ENCODE measurements around the gene TMEM128. TPM values are rescaled to one million over a fixed set of nuclear protein-coding genes. Genes with fewer than 3 reads are reported as not detected.
"Not testable (repeated sequence)": the region's sequence is repeated elsewhere in the genome, so short reads cannot be mapped to it uniquely, and the experiment has no call there.

The TMEM128 gene
- total RNA-seq, 1 experiment from 2014 or later: 19.0 TPM

DNA sequence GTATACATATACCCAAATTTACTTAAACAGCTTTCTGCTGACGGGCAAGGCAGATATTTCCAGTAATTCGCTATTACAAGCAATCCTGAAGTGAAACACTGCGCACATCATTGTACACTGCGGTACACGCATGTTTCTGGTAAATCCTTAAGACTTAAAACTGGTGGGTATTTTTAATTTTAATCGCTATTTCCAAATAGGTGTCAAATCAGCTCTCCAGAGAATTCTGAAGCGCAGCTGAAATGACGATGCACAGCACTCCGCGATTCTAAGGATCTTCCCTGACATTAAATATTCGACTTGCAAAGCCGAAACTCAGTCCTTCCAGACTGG lies 361 bp downstream of the TMEM128 start:
- Histone ChIP-seq H3K9me3 (no peaks in the 10 kb centered on the region), H3K36me3 (ENCODE audit: control insufficient read depth, insufficient read depth, low read length) (peaks cover 3% of the 10 kb centered on the region; the same call in 1 of the 2 replicates), H3K4me3 (ENCODE audit: low read depth, low read length) (peak overlapping the region; percentile 91), H3K4me1 (peaks cover 5% of the 10 kb centered on the region), H3K27me3 (replicated peaks; ENCODE audit: control insufficient read depth, insufficient read depth, low read length) (no peaks in the 10 kb centered on the region)
- Mint-ChIP-seq H3K27ac (ENCODE audit: unreplicated experiment) (peak overlapping the region; percentile 97), H3K36me3 (ENCODE audit: insufficient read depth, unreplicated experiment) (peaks cover 37% of the 10 kb centered on the region), H3K27me3 (ENCODE audit: insufficient read depth, unreplicated experiment) (no peaks in the 10 kb centered on the region), H3K4me1 (ENCODE audit: low read depth, unreplicated experiment) (peaks cover 13% of the 10 kb centered on the region), H3K4me3 (ENCODE audit: unreplicated experiment) (peak overlapping the region; percentile 95), H3K9me3 (ENCODE audit: unreplicated experiment) (no peaks in the 10 kb centered on the region)
- TSS peak; percentile 62 for BruUV-seq (replicated peaks)
- intact Hi-C loops (cut with micrococcal nuclease; ENCODE audit: unreplicated experiment): loop anchor here (1.0 kb wide), 1 partner anchor 88 kb away; no protein-coding TSS in a partner anchor
- POLR2A ChIA-PET: interaction anchor here (0.8 kb wide), 1 partner anchor 76 kb away, joined by 3 read pairs; no protein-coding TSS in a partner anchor
- CTCF ChIA-PET: interaction anchor here (0.9 kb wide), 1 partner anchor 31 kb away, joined by 4 read pairs; no protein-coding TSS in a partner anchor
- TF ChIP-seq, protein P1, sequence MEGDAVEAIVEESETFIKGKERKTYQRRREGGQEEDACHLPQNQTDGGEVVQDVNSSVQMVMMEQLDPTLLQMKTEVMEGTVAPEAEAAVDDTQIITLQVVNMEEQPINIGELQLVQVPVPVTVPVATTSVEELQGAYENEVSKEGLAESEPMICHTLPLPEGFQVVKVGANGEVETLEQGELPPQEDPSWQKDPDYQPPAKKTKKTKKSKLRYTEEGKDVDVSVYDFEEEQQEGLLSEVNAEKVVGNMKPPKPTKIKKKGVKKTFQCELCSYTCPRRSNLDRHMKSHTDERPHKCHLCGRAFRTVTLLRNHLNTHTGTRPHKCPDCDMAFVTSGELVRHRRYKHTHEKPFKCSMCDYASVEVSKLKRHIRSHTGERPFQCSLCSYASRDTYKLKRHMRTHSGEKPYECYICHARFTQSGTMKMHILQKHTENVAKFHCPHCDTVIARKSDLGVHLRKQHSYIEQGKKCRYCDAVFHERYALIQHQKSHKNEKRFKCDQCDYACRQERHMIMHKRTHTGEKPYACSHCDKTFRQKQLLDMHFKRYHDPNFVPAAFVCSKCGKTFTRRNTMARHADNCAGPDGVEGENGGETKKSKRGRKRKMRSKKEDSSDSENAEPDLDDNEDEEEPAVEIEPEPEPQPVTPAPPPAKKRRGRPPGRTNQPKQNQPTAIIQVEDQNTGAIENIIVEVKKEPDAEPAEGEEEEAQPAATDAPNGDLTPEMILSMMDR (IDR thresholded peaks at IDR 0.05; ENCODE audit: insufficient read depth in 1 of 2, low read depth in 1 of 2, low read length in 1 of 2, severe bottlenecking in 1 of 2, unreplicated experiment in 1 of 2): no peak
- DNase-seq: no peak

DNA sequence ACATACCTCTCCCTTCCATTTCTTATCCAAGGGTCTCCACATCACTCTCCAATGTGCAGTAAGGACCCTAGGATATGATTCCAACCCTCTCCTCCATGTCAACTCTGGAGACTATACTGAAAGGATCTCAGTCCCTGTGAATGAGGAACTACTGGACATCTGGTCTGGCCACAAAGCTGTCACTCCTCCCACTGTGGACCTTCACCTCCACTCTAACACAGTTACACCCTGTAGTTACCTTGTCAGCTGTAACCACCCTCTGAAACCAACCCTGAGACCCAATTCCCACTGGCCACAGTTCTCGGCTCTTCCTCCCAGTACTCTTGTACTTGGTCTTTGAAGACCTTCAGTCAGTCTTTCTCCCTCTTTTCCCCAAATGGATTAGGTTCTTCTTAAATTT lies 2.9 kb downstream of the TMEM128 start:
- peaks cover 5% of the 10 kb centered on the region for H3K4me1 ChIP-seq
- peaks cover 43% of the 10 kb centered on the region for H3K36me3 Mint-ChIP-seq (ENCODE audit: insufficient read depth, unreplicated experiment)
- H3K9me3 Mint-ChIP-seq (ENCODE audit: unreplicated experiment): no peaks in the 10 kb centered on the region
- no peaks in the 10 kb centered on the region for H3K27me3 ChIP-seq (replicated peaks; ENCODE audit: control insufficient read depth, insufficient read depth, low read length)
- H3K4me1 Mint-ChIP-seq (ENCODE audit: low read depth, unreplicated experiment): peaks cover 13% of the 10 kb centered on the region
- peaks cover 3% of the 10 kb centered on the region; the same call in 1 of the 2 replicates for H3K36me3 ChIP-seq (ENCODE audit: control insufficient read depth, insufficient read depth, low read length)
- ChIA-PET CTCF (no interaction called here), POLR2A (no interaction called here)
- TF ChIP-seq, protein P1 (IDR thresholded peaks at IDR 0.05; ENCODE audit: insufficient read depth in 1 of 2, low read depth in 1 of 2, low read length in 1 of 2, severe bottlenecking in 1 of 2, unreplicated experiment in 1 of 2): no peak
- H3K4me3 Mint-ChIP-seq (ENCODE audit: unreplicated experiment): no peak overlapping the region
- H3K4me3 ChIP-seq (ENCODE audit: low read depth, low read length): no peak overlapping the region
- H3K9me3 ChIP-seq: no peaks in the 10 kb centered on the region
- intact Hi-C loops (cut with micrococcal nuclease; ENCODE audit: unreplicated experiment): no loop called here
- H3K27me3 Mint-ChIP-seq (ENCODE audit: insufficient read depth, unreplicated experiment): no peaks in the 10 kb centered on the region
- no peak for DNase-seq
- BruUV-seq (replicated peaks): no TSS peak
- no peak overlapping the region for H3K27ac Mint-ChIP-seq (ENCODE audit: unreplicated experiment)

DNA sequence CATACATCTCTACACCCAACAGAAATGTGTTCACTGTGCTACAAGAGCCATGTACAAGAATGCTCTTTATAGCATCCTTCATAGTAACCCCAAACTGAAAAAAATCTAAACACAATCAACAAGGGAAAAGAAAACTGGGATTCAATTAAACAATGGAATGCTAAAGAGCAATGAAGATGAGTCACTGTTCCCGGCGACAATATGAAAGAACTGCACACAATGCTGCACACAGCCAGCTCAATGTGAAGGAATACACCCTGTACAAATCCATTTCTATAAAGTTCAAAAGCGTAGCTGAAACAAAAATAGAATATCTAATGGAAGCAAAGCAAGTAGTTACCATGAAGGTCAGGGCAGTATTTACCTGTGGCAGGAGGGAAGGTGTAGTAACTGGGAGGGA lies 8.5 kb downstream of the TMEM128 start:
- DNase-seq; H3K27me3 ChIP-seq (replicated peaks; ENCODE audit: control insufficient read depth, insufficient read depth, low read length); intact Hi-C loops (cut with micrococcal nuclease; ENCODE audit: unreplicated experiment); POLR2A ChIA-PET; H3K4me1 Mint-ChIP-seq (ENCODE audit: low read depth, unreplicated experiment); H3K4me3 ChIP-seq (ENCODE audit: low read depth, low read length); BruUV-seq (replicated peaks); H3K9me3 ChIP-seq; H3K27me3 Mint-ChIP-seq (ENCODE audit: insufficient read depth, unreplicated experiment); H3K4me1 ChIP-seq; H3K9me3 Mint-ChIP-seq (ENCODE audit: unreplicated experiment); H3K36me3 ChIP-seq (ENCODE audit: control insufficient read depth, insufficient read depth, low read length); H3K27ac Mint-ChIP-seq (ENCODE audit: unreplicated experiment); CTCF ChIA-PET; H3K4me3 Mint-ChIP-seq (ENCODE audit: unreplicated experiment): not testable (repeated sequence)
- peaks cover 46% of the 10 kb centered on the region for H3K36me3 Mint-ChIP-seq (ENCODE audit: insufficient read depth, unreplicated experiment)

DNA sequence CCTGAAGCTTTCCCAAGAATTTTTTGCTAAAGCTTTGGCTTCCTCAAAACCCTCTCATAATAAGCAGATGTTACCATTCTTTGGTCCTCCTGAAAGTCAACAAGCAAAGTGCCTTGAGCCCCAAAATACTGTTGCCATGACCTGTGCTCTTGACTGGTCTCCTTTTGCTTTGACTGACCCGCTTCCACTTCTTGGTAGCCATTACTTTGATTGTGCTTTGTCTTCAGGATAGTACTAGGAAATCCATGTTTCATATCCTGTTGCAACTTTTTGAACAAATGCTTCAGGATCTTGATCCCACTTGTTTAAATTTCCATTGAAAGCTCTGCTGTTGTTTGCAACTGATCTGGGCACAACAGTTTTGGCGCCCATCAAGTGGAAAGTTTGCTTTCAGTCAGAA lies 14.4 kb downstream of the TMEM128 start:
- Histone ChIP-seq H3K27me3 (replicated peaks; ENCODE audit: control insufficient read depth, insufficient read depth, low read length) (no peaks in the 10 kb centered on the region), H3K4me3 (ENCODE audit: low read depth, low read length) (no peak overlapping the region), H3K4me1 (no peaks in the 10 kb centered on the region), H3K9me3 (no peaks in the 10 kb centered on the region), H3K36me3 (ENCODE audit: control insufficient read depth, insufficient read depth, low read length) (no peaks in the 10 kb centered on the region)
- H3K4me3 Mint-ChIP-seq (ENCODE audit: unreplicated experiment): no peak overlapping the region
- intact Hi-C loops (cut with micrococcal nuclease; ENCODE audit: unreplicated experiment): no loop called here
- DNase-seq: no peak
- H3K27ac Mint-ChIP-seq (ENCODE audit: unreplicated experiment): no peak overlapping the region
- TF ChIP-seq, protein P1 (IDR thresholded peaks at IDR 0.05; ENCODE audit: insufficient read depth in 1 of 2, low read depth in 1 of 2, low read length in 1 of 2, severe bottlenecking in 1 of 2, unreplicated experiment in 1 of 2): no peak
- no TSS peak for BruUV-seq (replicated peaks)
- H3K9me3 Mint-ChIP-seq (ENCODE audit: unreplicated experiment): no peaks in the 10 kb centered on the region
- peaks cover 11% of the 10 kb centered on the region for H3K36me3 Mint-ChIP-seq (ENCODE audit: insufficient read depth, unreplicated experiment)
- H3K4me1 Mint-ChIP-seq (ENCODE audit: low read depth, unreplicated experiment): no peaks in the 10 kb centered on the region
- ChIA-PET CTCF (no interaction called here), POLR2A (no interaction called here)
- no peaks in the 10 kb centered on the region for H3K27me3 Mint-ChIP-seq (ENCODE audit: insufficient read depth, unreplicated experiment)
